ENCODE data around the gene ZNF93. TPM values are rescaled to one million over a fixed set of nuclear protein-coding genes. Genes with fewer than 3 reads are reported as not detected.
"Not testable (repeated sequence)": the region's sequence is repeated elsewhere in the genome, so short reads cannot be mapped to it uniquely, and the experiment has no call there.

Gene ZNF93
- total RNA-seq, 1 experiment from 2014 or later, result 8.8 TPM

GRCh38 chr19:19937403-19937802 is 36.7 kb downstream of the ZNF93 start:
- no peak for DNase-seq (ENCODE audit: low read depth)

DNA sequence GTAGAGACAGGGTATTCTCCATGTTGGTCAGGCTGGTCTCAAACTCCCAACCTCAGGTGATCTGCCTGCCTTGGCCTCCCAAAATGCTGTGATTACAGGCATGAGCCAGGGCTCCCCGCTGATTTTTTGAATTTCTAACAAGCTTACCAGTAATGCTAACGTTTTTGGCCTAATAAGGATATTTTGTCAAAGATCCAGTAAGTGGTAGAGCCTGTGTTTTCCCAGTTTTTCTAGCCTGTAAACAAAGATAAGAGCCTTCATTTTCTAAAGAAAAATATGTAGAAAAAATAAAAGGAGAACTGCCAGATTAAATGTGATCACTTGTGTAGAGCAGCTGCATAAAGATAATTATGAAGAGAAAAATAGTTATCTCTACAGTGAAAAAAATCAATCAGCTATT is 37.7 kb downstream of the ZNF93 start:
- no peak for DNase-seq (ENCODE audit: low read depth)

DNA sequence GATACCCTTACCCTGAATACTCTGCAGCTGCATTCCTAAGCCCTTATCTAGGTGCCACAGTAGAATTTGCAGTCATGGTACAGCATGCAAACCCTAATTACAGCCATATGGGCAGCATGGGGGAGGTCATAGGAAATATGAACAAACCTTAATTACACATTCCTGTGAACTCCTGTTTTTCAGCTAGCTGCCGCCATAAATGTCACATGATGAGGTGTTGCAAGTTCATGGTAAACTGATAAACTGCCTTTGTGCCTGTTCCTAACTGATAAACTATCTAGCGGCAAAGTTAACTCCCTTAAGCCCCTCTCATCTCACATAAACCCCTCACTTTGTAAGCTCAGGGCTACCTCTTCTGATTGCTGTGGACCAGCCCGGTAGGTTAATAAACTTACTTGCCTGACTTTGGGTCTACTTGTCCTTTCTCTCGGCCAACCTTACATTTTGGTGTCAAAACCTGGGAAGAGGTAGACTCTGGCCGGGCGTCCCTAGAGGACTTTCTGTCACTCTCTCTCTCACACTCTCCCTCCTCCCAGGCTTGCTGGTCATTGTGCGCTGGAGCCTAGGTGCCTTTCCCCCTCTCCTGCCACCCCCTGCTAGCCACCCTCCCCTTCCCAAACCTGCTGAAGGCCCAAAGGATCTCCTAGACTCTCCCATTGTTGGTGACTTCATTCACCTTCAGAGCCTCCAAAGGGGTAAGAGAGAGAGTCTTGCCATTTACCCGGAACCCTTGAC is 43.3 kb downstream of the ZNF93 start:
- DNase-seq (ENCODE audit: low read depth), result no peak

- DNase-seq (ENCODE audit: low read depth), result no peak
Observed at GRCh38 chr19:19944583-19944880, 43.8 kb downstream of the ZNF93 start.

- no peak for DNase-seq (ENCODE audit: low read depth)
Observed at GRCh38 chr19:19946226-19946625, 45.5 kb downstream of the ZNF93 start.

GRCh38 chr19:19948800-19949199 is 48.1 kb downstream of the ZNF93 start:
- DNase-seq (ENCODE audit: low read depth), result no peak

GRCh38 chr19:19955208-19955607 is 54.5 kb downstream of the ZNF93 start:
- no peak for DNase-seq (ENCODE audit: low read depth)

DNA sequence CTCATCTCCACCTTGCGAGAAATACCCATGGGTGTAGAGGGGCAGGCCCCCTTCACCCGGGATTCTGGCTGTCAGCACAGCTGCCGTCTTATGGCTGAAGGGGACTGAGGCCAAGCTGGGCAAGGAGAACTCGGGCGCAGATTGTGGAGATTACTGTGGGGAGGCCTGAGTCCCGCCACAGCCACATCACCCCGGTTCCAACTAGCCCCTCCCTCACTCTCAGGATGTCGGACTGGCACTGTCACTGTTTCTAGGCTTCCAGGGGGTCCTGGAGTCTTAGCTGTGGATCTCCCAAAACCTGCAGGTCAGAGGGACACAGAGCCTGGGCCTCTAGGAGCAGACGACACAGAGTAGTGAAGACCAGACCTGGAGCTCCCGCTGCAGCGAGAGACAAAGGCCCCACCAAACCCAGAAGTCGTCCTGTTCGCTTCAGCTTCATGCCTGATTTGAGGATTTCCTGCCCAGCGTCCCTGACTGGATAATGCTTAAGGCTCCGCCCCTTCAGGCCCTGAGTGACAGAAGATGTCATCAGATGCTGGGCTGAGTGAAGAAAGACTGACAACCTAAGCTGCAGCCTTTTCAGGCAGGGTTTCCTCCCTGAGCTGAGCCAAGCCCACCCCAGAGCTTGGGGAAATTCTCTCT is 55.8 kb downstream of the ZNF93 start:
- DNase-seq (ENCODE audit: low read depth), result no peak

- not testable (repeated sequence) for DNase-seq (ENCODE audit: low read depth)
Observed at GRCh38 chr19:19957766-19958165, 57.0 kb downstream of the ZNF93 start.

- peak; percentile 13 for DNase-seq (ENCODE audit: low read depth)
Observed at GRCh38 chr19:19959151-19959799, 58.5 kb downstream of the ZNF93 start.

DNA sequence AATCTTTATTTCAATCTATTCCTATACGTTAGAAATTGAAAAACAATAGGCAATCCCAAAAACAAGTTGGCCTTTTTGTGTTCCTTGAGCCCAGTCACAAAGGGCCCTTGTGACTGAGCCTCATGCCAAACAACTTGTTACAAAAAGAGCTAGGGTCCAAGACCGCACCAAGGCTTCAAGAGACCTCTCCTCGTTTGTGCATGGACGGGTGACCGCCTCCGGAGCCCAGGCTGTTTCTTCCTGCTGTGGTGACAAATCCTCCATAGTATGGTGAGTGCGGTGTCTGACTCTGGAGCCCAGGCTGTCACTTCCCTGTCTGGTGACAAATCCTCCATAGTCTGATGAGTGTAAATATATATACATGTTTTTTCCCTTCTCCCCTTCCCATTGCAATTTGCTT is 63.7 kb downstream of the ZNF93 start:
- no peak for DNase-seq (ENCODE audit: low read depth)

GRCh38 chr19:19966126-19966525 is 65.4 kb downstream of the ZNF93 start:
- not testable (repeated sequence) for DNase-seq (ENCODE audit: low read depth)

- DNase-seq (ENCODE audit: low read depth), result no peak
Observed at GRCh38 chr19:19966862-19967261, 66.1 kb downstream of the ZNF93 start.

Other genes starting within 250 kb of the ZNF93 start
- gene ATP13A1, start 237.3 kb upstream of the ZNF93 start, total RNA-seq (2014; rRNA removed; shearing (Covaris generic)), result 78.0 and 95.4 TPM in 2 replicates
- gene ZNF101, start 232.1 kb upstream of the ZNF93 start, total RNA-seq (2014; rRNA removed; shearing (Covaris generic)), result 9.0 and 10.9 TPM in 2 replicates
- 2.1 and 4.5 TPM in 2 replicates for gene ZNF14, start 167.8 kb upstream of the ZNF93 start, total RNA-seq (2014; rRNA removed; shearing (Covaris generic))
- 8.0 and 26.4 TPM in 2 replicates for gene ZNF506, start 79.2 kb upstream of the ZNF93 start, total RNA-seq (2014; rRNA removed; shearing (Covaris generic))
- gene ZNF253, start 35.1 kb upstream of the ZNF93 start, total RNA-seq (2014; rRNA removed; shearing (Covaris generic)), result 2.7 and 3.6 TPM in 2 replicates
- 1.3 and 3.2 TPM in 2 replicates for gene ZNF682, start 138.6 kb downstream of the ZNF93 start, total RNA-seq (2014; rRNA removed; shearing (Covaris generic))
- 0.42 and 0.49 TPM in 2 replicates for gene ZNF90, start 177.1 kb downstream of the ZNF93 start, total RNA-seq (2014; rRNA removed; shearing (Covaris generic))

Data from M059J (cell line).